Sigmoid colon (tissue), 4 donors: Measurements from ENCODE around the gene MARCHF6.

Experiments used
- CTCF ChIP-seq, 4 experiments: fragments of 450-650 bp in 3 of 4; fragments of 200-600 bp in 1 of 4; IDR thresholded peaks; one replicate each; pipeline ENCODE4 v1.5.1; 2016 to 2019; ENCODE audit warnings: antibody characterized with exemption in 4 of 4, mild to moderate bottlenecking in 3 of 4, moderate library complexity in 2 of 4
- POLR2A ChIP-seq, 2 donors: fragments of 450-650 bp; IDR thresholded peaks; one replicate each; pipeline ENCODE4 v1.6.1; 2016; ENCODE audit warnings: antibody characterized with exemption in 2 of 2, mild to moderate bottlenecking in 2 of 2, moderate library complexity in 2 of 2
- POLR2AphosphoS5 ChIP-seq, 4 donors: sonication (generic); formaldehyde crosslinking; IDR thresholded peaks; one replicate each; pipeline ENCODE4 v1.6.1; 2017; ENCODE audit warnings: antibody characterized with exemption in 4 of 4

GRCh38 chr5:10317825-10318682 lies 35.4 kb upstream of the MARCHF6 start:
- TF ChIP-seq CTCF (IDR thresholded peaks at IDR 0.05) (no peak), POLR2AphosphoS5 (IDR thresholded peaks at IDR 0.05) (no peak), POLR2A (IDR thresholded peaks at IDR 0.05) (no peak)
